H1 (cell line): ENCODE measurements around the gene MYO3A. TPM values are rescaled to one million over a fixed set of nuclear protein-coding genes. Genes with fewer than 3 reads are reported as not detected.

Source experiments
- CTCF ChIA-PET: fragments of 300-600 bp; sonication (Branson Sonifier 250); formaldehyde crosslinking; loops from one replicate; lab custom pipeline; 2021; ENCODE audit not compliant: partially characterized antibody; lab: Charles Lee
- POLR2A ChIA-PET: fragments of 300-600 bp; sonication (Branson Sonifier 250); formaldehyde crosslinking; loops from one replicate; lab custom pipeline; 2021; ENCODE audit warnings: inconsistent platforms; ENCODE audit not compliant: partially characterized antibody; lab: Charles Lee
- DNase-seq, 2 experiments: peaks; one replicate each; pipeline versions ENCODE4 v3.0.0 to v3.0.0-alpha.2; 2010 to 2022; ENCODE audit warnings: low spot score in 2 of 2, low read depth in 1 of 2, mixed read lengths in 1 of 2
- FAIRE-seq: peaks from 2 replicates; lab custom pipeline; 2011; peaks lifted over from hg19 to GRCh38; lab: Jason Lieb, UNC
- H2AFZ ChIP-seq: 2 replicates; pipeline ENCODE4 v1.8.1; 2012; ENCODE audit warnings: low read length, inconsistent platforms
- H2AK5ac ChIP-seq: 2 replicates; pipeline ENCODE4 v1.6.1; 2013; ENCODE audit warnings: low read depth, low read length
- H2BK120ac ChIP-seq: replicated peaks from 2 replicates; pipeline ENCODE3; 2013; ENCODE audit warnings: low read depth, low read length, inconsistent platforms
- H2BK12ac ChIP-seq: 2 replicates; pipeline ENCODE4 v1.6.1; 2013; ENCODE audit warnings: low read depth, low read length
- H2BK15ac ChIP-seq: 2 replicates; pipeline ENCODE4 v1.6.1; 2013; ENCODE audit warnings: low read length
- H2BK20ac ChIP-seq: 2 replicates; pipeline ENCODE4 v1.6.1; 2013; ENCODE audit warnings: low read length
- H2BK5ac ChIP-seq: 2 replicates; pipeline ENCODE4 v1.6.1; 2013; ENCODE audit warnings: low read depth, low read length
- H3K14ac ChIP-seq: 2 replicates; pipeline ENCODE4 v1.6.1; 2013; ENCODE audit warnings: inconsistent platforms; ENCODE audit not compliant: insufficient read length
- H3K18ac ChIP-seq: 2 replicates; pipeline ENCODE4 v1.6.1; 2013; ENCODE audit warnings: low read length; ENCODE audit errors: extremely low read depth
- H3K23ac ChIP-seq: 2 replicates; pipeline ENCODE4 v1.6.1; 2013; ENCODE audit warnings: inconsistent platforms; ENCODE audit not compliant: insufficient read length
- H3K23me2 ChIP-seq: 2 replicates; pipeline ENCODE4 v1.6.1; 2013; ENCODE audit warnings: low read depth, low read length
- H3K27ac ChIP-seq: 2 replicates; pipeline ENCODE4 v1.6.1; 2011; ENCODE audit warnings: low read depth, low read length, inconsistent platforms
- H3K27me3 ChIP-seq, 4 experiments: replicated peaks in 1 of 4; 1 replicate in 1 of 4; 2 replicates in 3 of 4; pipeline versions ENCODE4 v1.6.1 to v1.8.1; 2011 to 2013; ENCODE audit warnings: low read length in 3 of 4, mild to moderate bottlenecking in 3 of 4, inconsistent platforms in 2 of 4, mixed read lengths in 2 of 4, moderate library complexity in 1 of 4; ENCODE audit not compliant: control insufficient read depth in 3 of 4, insufficient read depth in 3 of 4; ENCODE audit errors: extremely low read depth in 1 of 4
- H3K36me3 ChIP-seq, 4 experiments: 2 replicates each; pipeline versions ENCODE4 v1.6.1 to v1.8.1; 2011 to 2013; ENCODE audit warnings: mild to moderate bottlenecking in 4 of 4, low read length in 3 of 4, moderate library complexity in 2 of 4, control low read depth in 1 of 4, inconsistent platforms in 1 of 4; ENCODE audit not compliant: insufficient read depth in 4 of 4, control insufficient read depth in 2 of 4
- H3K4ac ChIP-seq: replicated peaks from 2 replicates; pipeline ENCODE3; 2013; ENCODE audit warnings: low read length, low read depth, mixed read lengths, inconsistent platforms; ENCODE audit not compliant: insufficient read length
- H3K4me1 ChIP-seq, 4 experiments: replicated peaks in 1 of 4; 1 replicate in 1 of 4; 2 replicates in 3 of 4; pipeline versions ENCODE4 v1.6.1 to v1.8.1; 2011 to 2013; ENCODE audit warnings: low read length in 3 of 4, inconsistent platforms in 2 of 4, mixed read lengths in 1 of 4; ENCODE audit not compliant: insufficient read depth in 4 of 4, control insufficient read depth in 3 of 4
- H3K4me2 ChIP-seq, 2 experiments: 2 replicates each; pipeline versions ENCODE4 v1.6.1 to v1.8.1; 2011 to 2013; ENCODE audit warnings: low read depth in 2 of 2, low read length in 2 of 2, control low read depth in 1 of 2, inconsistent platforms in 1 of 2, mild to moderate bottlenecking in 1 of 2; ENCODE audit not compliant: insufficient read depth in 1 of 2
- H3K4me3 ChIP-seq, 4 experiments: fragments of 200-600, 300-600 bp in 1 of 4; sonication (generic), shearing (Covaris generic), sonication (Bioruptor Twin) in 1 of 4; 2 replicates each; pipeline versions ENCODE4 v1.5.1 to v1.8.1; 2011 to 2016; ENCODE audit warnings: low read length in 4 of 4, low read depth in 3 of 4, control low read depth in 2 of 4, inconsistent platforms in 2 of 4, mild to moderate bottlenecking in 2 of 4, mixed read lengths in 1 of 4, moderate library complexity in 1 of 4; ENCODE audit not compliant: insufficient read depth in 2 of 4; ENCODE audit errors: extremely low read depth in 1 of 4
- H3K56ac ChIP-seq: replicated peaks from 2 replicates; pipeline ENCODE3; 2013; ENCODE audit warnings: low read depth, mild to moderate bottlenecking, mixed read lengths, low read length, inconsistent platforms; ENCODE audit not compliant: insufficient read length
- H3K79me1 ChIP-seq: 2 replicates; pipeline ENCODE4 v1.6.1; 2013; ENCODE audit warnings: low read depth, low read length, control low read depth
- H3K79me2 ChIP-seq, 2 experiments: 2 replicates each; pipeline versions ENCODE4 v1.6.1 to v1.8.1; 2012 to 2013; ENCODE audit warnings: low read length in 2 of 2, mild to moderate bottlenecking in 2 of 2, inconsistent platforms in 1 of 2; ENCODE audit not compliant: insufficient read depth in 2 of 2, control insufficient read depth in 1 of 2
- H3K9ac ChIP-seq, 4 experiments: replicated peaks in 1 of 4; 1 replicate in 1 of 4; 2 replicates in 3 of 4; pipeline versions ENCODE4 v1.6.1 to v1.8.1; 2011 to 2013; ENCODE audit warnings: low read depth in 3 of 4, low read length in 3 of 4, control low read depth in 2 of 4, mild to moderate bottlenecking in 2 of 4, moderate library complexity in 2 of 4, inconsistent platforms in 1 of 4; ENCODE audit errors: extremely low read depth in 1 of 4
- H3K9me3 ChIP-seq, 2 experiments: 2 replicates each; pipeline versions ENCODE4 v1.6.1 to v1.8.1; 2012 to 2013; ENCODE audit warnings: mild to moderate bottlenecking in 2 of 2, moderate library complexity in 2 of 2, control low read depth in 1 of 2, inconsistent platforms in 1 of 2, low read depth in 1 of 2, low read length in 1 of 2, mixed read lengths in 1 of 2; ENCODE audit not compliant: insufficient read depth in 2 of 2
- H4K20me1 ChIP-seq, 2 experiments: replicated peaks in 1 of 2; 2 replicates each; pipeline versions ENCODE3 to v1.8.1; 2011 to 2013; ENCODE audit warnings: inconsistent platforms in 2 of 2, low read length in 2 of 2, mild to moderate bottlenecking in 1 of 2; ENCODE audit not compliant: insufficient read depth in 2 of 2, control insufficient read depth in 1 of 2
- H4K5ac ChIP-seq: 2 replicates; pipeline ENCODE4 v1.6.1; 2013; ENCODE audit warnings: low read length, low read depth, mixed read lengths, inconsistent platforms; ENCODE audit not compliant: insufficient read length
- H4K8ac ChIP-seq: 2 replicates; pipeline ENCODE4 v1.8.0; 2013; ENCODE audit warnings: mild to moderate bottlenecking, moderate library complexity, low read length, inconsistent platforms; ENCODE audit not compliant: insufficient read depth; ENCODE audit errors: extremely low read depth
- H4K91ac ChIP-seq: replicated peaks from 2 replicates; pipeline ENCODE3; 2013; ENCODE audit warnings: low read length, mixed read lengths, inconsistent platforms; ENCODE audit not compliant: insufficient read length
- CTBP2 ChIP-seq: IDR thresholded peaks from 2 replicates; pipeline ENCODE4 v1.7.0; 2011; ENCODE audit warnings: borderline replicate concordance, mild to moderate bottlenecking, moderate library complexity, mixed read lengths, low read length; ENCODE audit not compliant: insufficient read depth, insufficient read length
- E2F6 ChIP-seq: IDR thresholded peaks from 2 replicates; pipeline ENCODE4 v1.6.1; 2012; ENCODE audit warnings: inconsistent platforms
- FOSL1 ChIP-seq: IDR thresholded peaks from 2 replicates; pipeline ENCODE4 v1.6.1; 2011; ENCODE audit warnings: mild to moderate bottlenecking, low read depth, low read length, moderate library complexity; ENCODE audit not compliant: insufficient read depth
- GABPA ChIP-seq: IDR thresholded peaks from 2 replicates; pipeline ENCODE4 v1.6.1; 2011; ENCODE audit warnings: mild to moderate bottlenecking, low read length, moderate library complexity, borderline replicate concordance; ENCODE audit not compliant: insufficient read depth
- JUN ChIP-seq: IDR thresholded peaks from 2 replicates; pipeline ENCODE4 v1.6.1; 2011; ENCODE audit warnings: low read depth, mild to moderate bottlenecking, improper control_type of control experiment, low read length
- NRF1 ChIP-seq: IDR thresholded peaks from 2 replicates; pipeline ENCODE4 v1.6.1; 2011; ENCODE audit warnings: mild to moderate bottlenecking, low read depth, low read length, improper control_type of control experiment
- PHF8 ChIP-seq: fragments of 200-600 bp; sonication (generic); conservative IDR thresholded peaks from 2 replicates; pipeline ENCODE4 v1.7.1; 2012; ENCODE audit warnings: low read depth, mild to moderate bottlenecking, inconsistent platforms, low read length, moderate library complexity
- RAD21 ChIP-seq, 2 experiments: IDR thresholded peaks in 1 of 2; conservative IDR thresholded peaks in 1 of 2; 2 replicates each; pipeline ENCODE4 v1.6.1; 2011; ENCODE audit warnings: low read depth in 2 of 2, low read length in 2 of 2, improper control_type of control experiment in 1 of 2, inconsistent platforms in 1 of 2, mild to moderate bottlenecking in 1 of 2, moderate library complexity in 1 of 2
- SIN3A ChIP-seq, 2 experiments: IDR thresholded peaks in 1 of 2; conservative IDR thresholded peaks in 1 of 2; 2 replicates each; pipeline ENCODE4 v1.6.1; 2011 to 2012; ENCODE audit warnings: low read length in 2 of 2, improper control_type of control experiment in 1 of 2, low read depth in 1 of 2, mild to moderate bottlenecking in 1 of 2
- TBP ChIP-seq: IDR thresholded peaks from 2 replicates; pipeline ENCODE4 v1.6.1; 2011; ENCODE audit warnings: low read depth, low read length, improper control_type of control experiment
- WGBS, 2 experiments: shearing (Covaris generic) in 1 of 2; methylation state at CpG; one replicate each; pipeline versions ENCODE4 v1.1.6 to v1.1.7; 2013 to 2015; ENCODE audit warnings: low lambda C conversion rate in 2 of 2, mixed read lengths in 2 of 2, inconsistent platforms in 1 of 2, low coverage in 1 of 2, missing lambda C conversion rate in 1 of 2; ENCODE audit not compliant: insufficient replicate concordance in 2 of 2, insufficient coverage in 1 of 2, insufficient read length in 1 of 2; ENCODE audit errors: extremely low coverage in 1 of 2, missing lambda C conversion rate in 1 of 2; 5-methylcytosine and 5-hydroxymethylcytosine counted together
- polyA plus RNA-seq, 7 experiments: library from polyadenylated mRNA; depleted of rRNA in 3 of 7; stranded (reverse) in 5 of 7; unstranded in 2 of 7; fragments of >200 nt in 5 of 7; fragments of 200-250 nt in 2 of 7; gene quantifications; 1 replicate in 5 of 7; 2 replicates in 1 of 7; 4 replicates in 1 of 7; pipeline versions ENCODE4 v1.2.1 to v1.2.3, GENCODE V29; 2011 to 2013; ENCODE audit warnings: missing spikeins in 2 of 7, mixed read lengths in 2 of 7
- total RNA-seq: library from RNA; stranded (reverse); fragmentation: NEBNext Ultra II Directional; extraction: Animal tissue kit (Norgen Biotek cat#: 25700); gene quantifications from 2 replicates; pipeline ENCODE4 v1.2.1, GENCODE V29; 2021

MYO3A gene
- total and polyA plus RNA-seq, 2 of the 8 experiments (the other 6 are each of a cell fraction or from before 2014, with no cell fraction given), result 3.9 to 5.3 TPM

GRCh38 chr10:26211781-26212444, 277.9 kb downstream of the MYO3A start:
- peaks cover 0 to 2% of the 10 kb centered on the region in 2 experiments for H4K20me1 ChIP-seq
- H2BK5ac ChIP-seq, result peak overlapping the region; percentile 60; the same call in 1 of the 2 replicates
- peaks cover 50 to 67% (median 66%) of the 10 kb centered on the region in 4 experiments for H3K27me3 ChIP-seq
- no peak overlapping the region for H2AFZ ChIP-seq
- no peak overlapping the region for H3K56ac ChIP-seq
- peak overlapping the region; percentile 6 to 68 (median 36); a peak in 7 of 8 replicates for H3K4me3 ChIP-seq
- H2BK15ac ChIP-seq, result no peak overlapping the region
- H3K4ac ChIP-seq, result no peak overlapping the region
- H3K23me2 ChIP-seq, result peaks cover 35% of the 10 kb centered on the region
- H4K91ac ChIP-seq, result no peak overlapping the region
- H2BK12ac ChIP-seq, result peak overlapping the region; percentile 71; the same call in 1 of the 2 replicates
- 4% methylated on average over 36 of the region's 37 CpGs; no CpG with 5 or more reads in 1 of the 2 experiments for whole genome bisulfite sequencing, 2 experiments
- CTCF ChIA-PET, result interaction anchor here (1.1 to 1.7 kb wide), 4 partner anchors 15 to 343 kb away, joined by 3 to 7 read pairs (median 4); no protein-coding TSS in a partner anchor
- H3K79me2 ChIP-seq, result no peaks in the 10 kb centered on the region
- no peak overlapping the region for H2AK5ac ChIP-seq
- POLR2A ChIA-PET, result no interaction called here
- peak overlapping the region; percentile 92 to 98 for H3K4me2 ChIP-seq
- peak overlapping the region; percentile 93 for H3K18ac ChIP-seq
- 0 out of 7 replicates have a peak overlapping the region, but pooled peaks of 1 of the 4 experiments have one; percentile 11 for H3K9ac ChIP-seq
- peak overlapping the region; percentile 57; the same call in 1 of the 2 replicates for H2BK20ac ChIP-seq
- DNase-seq (peak in 1 of 2 experiments; percentile 73), FAIRE-seq (no peak)
- no peak overlapping the region for H4K5ac ChIP-seq
- no peaks in the 10 kb centered on the region for H3K79me1 ChIP-seq
- no peak overlapping the region for H3K23ac ChIP-seq
- H3K27ac ChIP-seq, result no peak overlapping the region
- no peak overlapping the region for H2BK120ac ChIP-seq
- H3K14ac ChIP-seq, result no peak overlapping the region
- peaks cover 21 to 31% (median 25%) of the 10 kb centered on the region in 4 experiments for H3K4me1 ChIP-seq
- H3K9me3 ChIP-seq, result no peaks in the 10 kb centered on the region
- H3K36me3 ChIP-seq, result no peaks in the 10 kb centered on the region
- H4K8ac ChIP-seq, result no peak overlapping the region
- TF ChIP-seq FOSL1 (no peak), CTBP2 (peak; percentile 43), PHF8 (no peak), NRF1 (no peak; the same call in 1 of the 2 replicates), SIN3A (conservative IDR thresholded peaks at IDR 0.05 in 1 of 2, IDR thresholded peaks at IDR 0.05 in 1 of 2; ENCODE audit: low read depth in 1 of 2, low read length in 2 of 2) (0 out of 4 replicates have a peak, but pooled peaks of 1 of the 2 experiments have one; percentile 32), GABPA (no peak), E2F6 (peak; percentile 16; the same call in 1 of the 2 replicates), JUN (no peak), RAD21 (IDR thresholded peaks at IDR 0.05 in 1 of 2, conservative IDR thresholded peaks at IDR 0.05 in 1 of 2; ENCODE audit: low read depth in 2 of 2, low read length in 2 of 2) (no peak), TBP (peak; percentile 21; the same call in 1 of the 2 replicates)
